ENCODE results near the gene PTPRE. TPM values are rescaled to one million over a fixed set of nuclear protein-coding genes. Genes with fewer than 3 reads are reported as not detected.

PTPRE gene
- total and polyA plus RNA-seq, 2 of the 4 experiments (the other 2 are of a cell fraction): 0.34 to 0.54 TPM

DNA sequence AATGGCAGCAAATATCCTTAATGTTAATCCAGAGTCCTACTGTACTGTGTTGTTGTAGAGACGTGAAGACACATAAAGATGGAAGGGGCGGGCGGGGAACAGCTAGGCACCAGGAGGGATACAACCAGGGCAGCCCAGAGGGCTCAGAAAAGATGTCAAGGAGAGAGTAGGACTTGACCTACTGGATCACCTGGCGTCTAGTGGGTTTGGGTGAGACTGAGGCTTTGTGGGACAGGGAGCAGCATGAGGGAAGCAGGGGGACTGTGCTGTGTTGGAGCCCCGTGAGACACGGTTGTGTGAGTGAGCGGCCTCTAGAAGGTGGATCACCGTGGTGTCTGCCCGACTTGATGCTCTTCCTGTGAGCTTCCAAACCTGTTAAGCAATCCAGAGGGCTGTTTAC is 68.0 kb downstream of the PTPRE start:
- no peak overlapping the region for H2BK15ac ChIP-seq (ENCODE audit: low read depth, low read length)
- H2AK5ac ChIP-seq (ENCODE audit: low read depth, low read length): no peak overlapping the region
- H2AK9ac ChIP-seq (replicated peaks; ENCODE audit: low read depth, low read length, poor library complexity): no peak overlapping the region
- intact Hi-C loops (cut with micrococcal nuclease): no loop called here
- TF ChIP-seq MAFK (IDR thresholded peaks at IDR 0.05; ENCODE audit: low read depth, low read length): no peak
- no peak for TF ChIP-seq RCOR1 (IDR thresholded peaks at IDR 0.05; ENCODE audit: insufficient replicate concordance, low read length)
- no peak for TF ChIP-seq FOS (IDR thresholded peaks at IDR 0.05; ENCODE audit: low read depth, low read length)
- TF ChIP-seq MAZ (IDR thresholded peaks at IDR 0.05; ENCODE audit: borderline replicate concordance, low read depth, low read length): no peak
- no peak for TF ChIP-seq SMC3 (IDR thresholded peaks at IDR 0.05; ENCODE audit: low read depth, low read length)
- no peak for TF ChIP-seq RFX5 (IDR thresholded peaks at IDR 0.05; ENCODE audit: low read depth, low read length)
- no peak for TF ChIP-seq NFE2L2 (IDR thresholded peaks at IDR 0.05; ENCODE audit: low read depth, low read length)
- TF ChIP-seq, protein P1, sequence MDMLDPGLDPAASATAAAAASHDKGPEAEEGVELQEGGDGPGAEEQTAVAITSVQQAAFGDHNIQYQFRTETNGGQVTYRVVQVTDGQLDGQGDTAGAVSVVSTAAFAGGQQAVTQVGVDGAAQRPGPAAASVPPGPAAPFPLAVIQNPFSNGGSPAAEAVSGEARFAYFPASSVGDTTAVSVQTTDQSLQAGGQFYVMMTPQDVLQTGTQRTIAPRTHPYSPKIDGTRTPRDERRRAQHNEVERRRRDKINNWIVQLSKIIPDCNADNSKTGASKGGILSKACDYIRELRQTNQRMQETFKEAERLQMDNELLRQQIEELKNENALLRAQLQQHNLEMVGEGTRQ (IDR thresholded peaks at IDR 0.05; ENCODE audit: low read depth, low read length): no peak
- no peak overlapping the region for H3K4ac ChIP-seq (ENCODE audit: low read depth, low read length)
- no peak overlapping the region for H3K27ac ChIP-seq (ENCODE audit: insufficient read depth, low read length)
- H3K9ac ChIP-seq (ENCODE audit: low read depth, low read length): no peak overlapping the region
- no peak overlapping the region for H2BK120ac ChIP-seq (ENCODE audit: low read depth, low read length)
- no peak overlapping the region for H2BK20ac ChIP-seq (ENCODE audit: low read depth, low read length)
- DNase-seq (no peak), ATAC-seq (ENCODE audit: low read depth) (no peak)
- CTCF ChIA-PET: no interaction called here
- H3K36me3 ChIP-seq (ENCODE audit: control insufficient read depth, insufficient read depth, low read length): no peaks in the 10 kb centered on the region
- no peak overlapping the region for H4K5ac ChIP-seq (ENCODE audit: low read depth, low read length)
- POLR2A ChIA-PET (ENCODE audit: unreplicated experiment): no interaction called here
- dilution Hi-C loops (cut with HindIII; ENCODE audit: low sequenced_read_pairs, unreplicated experiment): no loop called here
- BruUV-seq (replicated peaks): no TSS peak
- H3K23ac ChIP-seq (ENCODE audit: low read depth, low read length): no peak overlapping the region
- H3K14ac ChIP-seq (replicated peaks; ENCODE audit: low read depth, low read length): no peak overlapping the region
- no peak overlapping the region for H3K56ac ChIP-seq (ENCODE audit: extremely low read depth, insufficient read depth, low read length)
- H2AFZ ChIP-seq (replicated peaks; ENCODE audit: low read length, poor library complexity): no peak overlapping the region
- H4K20me1 ChIP-seq (ENCODE audit: insufficient read depth, low read length): no peaks in the 10 kb centered on the region
- in situ Hi-C loops (cut with MboI; ENCODE audit: low sequenced_read_pairs): no loop called here
- no peak overlapping the region for H3K4me2 ChIP-seq (ENCODE audit: low read depth, low read length)
- H4K8ac ChIP-seq (ENCODE audit: low read depth in 2 of 2, low read length in 2 of 2): no peak overlapping the region
- H3K18ac ChIP-seq (ENCODE audit: low read depth, low read length): no peak overlapping the region
- H3K79me1 ChIP-seq (ENCODE audit: low read depth in 1 of 2, low read length in 2 of 2): no peaks in the 10 kb centered on the region
- H3K9me1 ChIP-seq (ENCODE audit: insufficient read depth, low read length): no peaks in the 10 kb centered on the region
- H2BK5ac ChIP-seq (ENCODE audit: low read depth, low read length, poor library complexity, severe bottlenecking): no peak overlapping the region
- no peaks in the 10 kb centered on the region for H3K27me3 ChIP-seq (ENCODE audit: control insufficient read depth, insufficient read depth, low read length)
- peaks cover 3% of the 10 kb centered on the region; the same call in 1 of the 2 replicates for H3K4me1 ChIP-seq (ENCODE audit: control insufficient read depth, insufficient read depth, low read length)
- no peak overlapping the region for H3K4me3 ChIP-seq (ENCODE audit: insufficient read depth, low read depth, low read length)
- peaks cover 3% of the 10 kb centered on the region; the same call in 1 of the 2 replicates for H3K9me3 ChIP-seq (ENCODE audit: control insufficient read depth, insufficient read depth, low read length)
- WGBS, 2 experiments (ENCODE audit: extremely low coverage in 2 of 2, insufficient read length in 1 of 2): 69% methylated on average over 2 of the region's 9 CpGs; no CpG with 5 or more reads in 1 of the 2 experiments
- H4K91ac ChIP-seq (ENCODE audit: insufficient read depth, low read depth, low read length): no peak overlapping the region
